Renal cortical epithelial cell (primary cell): Measurements from ENCODE around the gene PATE2. TPM values are rescaled to one million over a fixed set of nuclear protein-coding genes. Genes with fewer than 3 reads are reported as not detected.

Source experiments
- DNase-seq: peaks from one replicate; pipeline ENCODE4 v3.0.0-alpha.2; 2011; ENCODE audit warnings: low read depth
- total RNA-seq: library from RNA; depleted of rRNA; stranded (reverse); fragments of >200 nt; gene quantifications from 2 replicates; pipeline ENCODE4 v1.2.3, GENCODE V29; 2014

The PATE2 gene
- total RNA-seq: 0.20 TPM in 1 of 2 replicates, not detected in the other

GRCh38 chr11:125778728-125779127, at the start of gene PATE2:
TSS of gene PATE2 (minus strand) at chr11:125778828. CDS start at chr11:125778773, 55 bp downstream.
- DNase-seq: no peak

GRCh38 chr11:125807909-125808308, 29.3 kb upstream of the PATE2 start:
- no peak for DNase-seq

GRCh38 chr11:125802387-125802786, 23.8 kb upstream of the PATE2 start:
- DNase-seq: no peak

DNA sequence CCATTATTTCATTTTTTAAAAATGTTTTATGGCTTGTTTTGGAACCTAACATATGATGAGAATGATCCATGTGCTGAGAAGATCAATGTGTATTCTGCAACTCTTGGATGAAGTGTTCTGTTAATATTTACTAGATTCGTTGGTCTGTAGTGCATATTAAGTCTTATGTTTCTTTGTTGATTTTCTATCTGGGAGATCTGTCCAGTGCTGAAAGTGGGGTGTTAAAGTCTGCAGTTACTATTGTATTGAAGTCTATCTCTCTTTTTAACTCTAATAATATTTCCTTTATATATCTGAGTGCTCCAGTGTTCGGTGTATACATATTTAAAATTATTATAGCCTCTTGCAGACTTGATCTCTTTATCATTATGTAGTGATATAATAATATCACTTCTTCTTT, 21.2 kb upstream of the PATE2 start:
- DNase-seq: no peak

- no peak for DNase-seq
Observed at GRCh38 chr11:125797641-125798040, 19.0 kb upstream of the PATE2 start.

GRCh38 chr11:125790825-125791224, 12.2 kb upstream of the PATE2 start:
- DNase-seq: no peak

DNA sequence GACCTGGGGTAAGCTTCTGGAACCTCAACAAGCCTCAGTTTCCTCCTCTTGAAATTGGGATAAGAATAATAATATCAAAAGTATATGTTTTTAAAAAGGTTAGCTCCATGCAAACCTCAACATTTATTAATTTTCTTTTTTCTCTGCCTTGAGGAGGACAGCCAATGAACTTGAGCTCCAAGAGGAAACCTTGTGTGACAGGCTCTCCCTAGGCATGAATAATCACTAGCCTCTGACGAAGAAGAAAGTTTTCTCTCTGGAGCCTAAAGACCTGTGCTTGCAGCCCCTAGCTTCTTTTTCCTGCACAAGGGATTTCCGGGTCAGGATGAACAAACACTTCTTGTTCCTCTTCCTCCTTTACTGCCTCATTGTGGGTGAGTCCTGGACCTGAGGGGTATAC, 9.2 kb upstream of the PATE2 start, which contains the start of gene PATE3:
TSS of gene PATE3 (plus strand) at position 301 of the 400 bp plus-strand sequence. CDS start at position 326, 25 bp downstream.
- DNase-seq: no peak

- no peak for DNase-seq
Observed at GRCh38 chr11:125784678-125785077, 6.0 kb upstream of the PATE2 start.

DNA sequence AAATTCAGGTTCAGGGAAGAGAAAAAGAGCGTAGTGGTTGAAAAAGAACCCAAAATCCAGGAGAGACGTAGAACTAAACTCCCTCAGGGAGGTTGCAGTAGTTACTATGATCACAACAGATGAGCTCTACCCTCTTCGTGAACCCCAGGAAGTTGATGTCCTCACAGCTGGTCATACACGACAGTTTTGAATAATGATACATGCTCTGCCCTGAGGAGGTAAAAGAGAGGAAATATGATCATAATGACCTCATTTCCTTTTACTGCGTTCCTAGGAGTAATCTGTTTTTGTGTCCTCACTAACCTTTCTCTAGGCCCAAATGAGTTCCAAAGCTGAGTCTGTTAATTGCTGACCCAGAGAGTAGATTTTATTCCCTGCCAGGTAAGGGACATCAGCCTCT, 1.3 kb downstream of the PATE2 start:
- DNase-seq: no peak

GRCh38 chr11:125773516-125773915, 5.1 kb downstream of the PATE2 start:
- DNase-seq: no peak

DNA sequence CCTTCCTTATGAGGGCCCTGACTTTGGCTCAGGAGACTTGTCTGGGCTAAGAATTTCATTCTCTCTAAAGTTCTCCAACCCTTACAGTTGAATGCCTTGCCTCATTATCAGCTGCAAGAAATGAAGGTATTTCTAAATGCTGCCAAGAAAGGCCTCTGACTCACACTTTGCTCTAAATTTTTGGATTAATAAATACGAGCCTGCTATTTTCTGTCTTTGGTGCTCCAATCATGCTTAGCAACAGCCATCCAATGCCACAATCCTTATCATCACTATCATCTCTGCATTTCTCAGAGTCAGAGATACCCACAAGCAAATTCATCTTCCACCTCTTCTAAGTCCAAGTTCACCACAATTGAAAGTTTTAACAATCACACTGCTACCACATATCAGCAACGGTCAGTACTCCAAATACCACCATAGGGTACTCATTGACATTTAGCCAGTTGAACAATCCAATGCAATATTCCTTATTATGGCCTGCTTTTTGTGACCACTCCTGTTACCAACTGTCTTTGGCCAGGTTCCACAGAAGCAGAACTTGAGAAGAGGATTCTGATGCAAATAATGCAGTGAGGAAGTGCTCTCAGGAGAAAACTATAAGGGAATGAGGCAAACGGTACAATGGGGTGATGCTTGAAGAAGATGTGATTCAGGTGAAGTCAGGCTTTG, 5.7 kb downstream of the PATE2 start:
- DNase-seq: peak; percentile 2

DNA sequence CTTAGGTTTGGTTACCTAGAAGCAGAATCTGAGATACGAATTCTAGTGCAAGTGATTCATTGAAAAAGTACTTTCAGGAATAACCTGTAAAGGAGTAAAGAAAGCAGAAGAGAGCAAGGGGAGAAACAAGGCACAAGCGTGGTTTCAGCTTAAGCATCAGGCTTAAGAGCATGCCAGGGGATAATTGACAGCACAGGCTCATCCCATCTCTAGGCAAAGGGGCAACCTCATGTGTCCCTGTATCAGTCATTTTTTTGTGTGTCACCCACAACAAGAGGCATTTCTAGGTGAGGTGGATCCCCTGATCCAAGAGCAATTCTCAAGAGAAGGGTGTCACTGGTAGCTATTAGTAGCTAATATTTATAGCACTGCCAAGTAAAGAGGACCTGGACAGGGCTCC, 8.0 kb downstream of the PATE2 start:
- no peak for DNase-seq

DNA sequence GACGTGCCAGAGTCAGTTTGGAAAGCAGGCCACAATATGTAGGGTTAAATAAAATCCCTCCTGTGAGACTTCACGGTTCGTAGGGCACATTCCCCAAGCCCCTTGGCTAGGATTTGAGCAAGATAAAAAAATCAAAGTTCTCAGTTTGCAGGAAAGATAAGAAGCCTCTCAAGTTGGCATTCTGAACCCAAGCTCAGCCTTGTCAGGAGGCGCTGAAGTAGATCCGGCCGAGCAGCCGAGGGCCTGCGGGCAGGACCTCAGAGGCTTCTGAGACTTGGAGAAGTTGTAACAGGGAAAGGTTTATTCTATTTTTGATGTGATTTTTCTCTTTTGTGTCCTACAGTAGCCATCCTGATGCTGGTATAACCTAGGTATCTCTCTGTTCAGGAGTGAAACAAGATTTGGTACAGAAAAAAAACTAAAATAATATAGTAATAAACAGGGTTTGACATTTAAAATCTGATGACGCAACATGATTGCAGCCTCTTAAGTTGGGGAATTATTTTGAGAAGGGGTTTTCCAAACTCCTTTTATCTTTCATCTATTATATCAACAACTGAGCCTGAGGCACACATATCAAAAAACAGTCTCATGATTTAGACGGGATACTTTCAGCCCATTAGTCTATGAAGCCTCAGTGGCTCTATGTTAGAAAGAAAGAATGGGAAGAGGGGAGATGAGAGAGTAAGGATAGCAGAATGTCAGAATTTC, 10.1 kb downstream of the PATE2 start:
- no peak for DNase-seq

- DNase-seq: no peak
Observed at GRCh38 chr11:125766251-125766650, 12.4 kb downstream of the PATE2 start.

DNA sequence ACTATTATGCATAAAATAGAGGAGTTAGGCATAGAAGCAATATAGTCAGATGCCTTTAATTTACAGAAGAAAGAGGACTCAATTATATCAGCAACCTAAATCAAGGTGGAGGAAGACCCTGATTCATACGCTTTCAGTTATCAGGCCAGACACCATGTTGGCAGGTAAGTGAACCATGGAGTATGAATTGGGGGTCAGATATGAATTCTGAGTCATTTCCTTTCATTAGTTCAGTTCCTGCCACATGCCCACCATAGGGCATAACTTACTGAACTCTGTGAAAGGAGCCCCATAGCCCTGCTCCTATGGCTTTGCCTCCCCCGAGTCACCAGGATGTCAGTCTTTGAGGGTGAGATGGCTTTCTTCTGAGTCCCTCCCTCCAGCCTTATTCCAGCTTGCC, 15.1 kb downstream of the PATE2 start:
- DNase-seq: no peak

GRCh38 chr11:125762445-125762844, 16.2 kb downstream of the PATE2 start:
- no peak for DNase-seq

- DNase-seq: no peak
Observed at GRCh38 chr11:125756050-125756449, 22.6 kb downstream of the PATE2 start.

GRCh38 chr11:125750629-125751028, 28.0 kb downstream of the PATE2 start:
- DNase-seq: no peak

- DNase-seq: no peak
Observed at GRCh38 chr11:125745979-125746378, 32.6 kb downstream of the PATE2 start, which contains the start of gene PATE1. TSS of gene PATE1 (plus strand) at chr11:125746279. CDS start at chr11:125746305, 26 bp downstream.

GRCh38 chr11:125743681-125744080, 34.9 kb downstream of the PATE2 start:
- no peak for DNase-seq

- DNase-seq: no peak
Observed at GRCh38 chr11:125740617-125741016, 38.0 kb downstream of the PATE2 start.

DNA sequence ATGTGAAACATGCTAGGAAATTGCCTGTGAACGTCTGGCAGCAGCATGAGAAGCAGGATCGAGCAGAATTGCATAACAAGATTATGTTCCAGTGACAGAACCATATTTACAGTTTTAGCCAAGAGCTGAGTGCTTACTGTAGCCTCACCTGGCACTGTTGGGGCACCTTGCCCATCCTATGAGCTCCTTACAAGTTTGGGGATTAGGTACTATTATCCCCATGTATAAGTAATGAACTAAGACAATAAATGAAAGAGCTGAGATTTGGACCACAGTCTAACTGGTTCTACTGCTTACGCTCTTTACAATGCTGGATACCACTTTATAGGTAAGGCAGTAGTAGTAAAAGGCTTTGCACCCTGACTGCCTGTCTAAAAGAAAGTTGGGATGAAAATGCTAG, 49.7 kb downstream of the PATE2 start:
- no peak for DNase-seq
